Urinary bladder (tissue), 4 donors: ENCODE data around the gene RIN2. TPM values are rescaled to one million over a fixed set of nuclear protein-coding genes. Genes with fewer than 3 reads are reported as not detected.
"Not testable (repeated sequence)": the region's sequence is repeated elsewhere in the genome, so short reads cannot be mapped to it uniquely, and the experiment has no call there.

Experiments
- DNase-seq: peaks from one replicate; pipeline ENCODE4 v3.0.0-alpha.2; 2015; ENCODE audit errors: extremely low spot score
- H3K27ac ChIP-seq: one replicate; pipeline ENCODE4 v1.5.1; 2013; ENCODE audit warnings: low read depth, mild to moderate bottlenecking, moderate library complexity
- H3K36me3 ChIP-seq: one replicate; pipeline ENCODE4 v1.6.1; 2013; ENCODE audit warnings: mild to moderate bottlenecking, moderate library complexity; ENCODE audit not compliant: insufficient read depth
- H3K4me1 ChIP-seq: one replicate; pipeline ENCODE4 v1.6.1; 2013; ENCODE audit warnings: mild to moderate bottlenecking, moderate library complexity; ENCODE audit not compliant: insufficient read depth
- H3K4me3 ChIP-seq: one replicate; pipeline ENCODE4 v1.5.1; 2013; ENCODE audit warnings: low read depth, low read length
- WGBS: extraction: QIAGEN DNeasy Blood & Tissue Kit; methylation state at CpG from one replicate; pipeline ENCODE4 v1.1.7; 2013; 5-methylcytosine and 5-hydroxymethylcytosine counted together
- polyA plus RNA-seq: library from polyadenylated mRNA; stranded (reverse); fragments of 200-250 nt; gene quantifications from one replicate; pipeline ENCODE4 v1.2.3, GENCODE V29; 2013
- total RNA-seq: library from RNA; depleted of rRNA; stranded (reverse); fragments of >200 nt; gene quantifications from one replicate; pipeline ENCODE4 v1.2.3, GENCODE V29; 2014
- donor health status: healthy with polysubstance abuse.
- donor health status: healthy.

RIN2 gene
- total and polyA plus RNA-seq, 2 donors, result 19.5 to 45.5 TPM

DNA sequence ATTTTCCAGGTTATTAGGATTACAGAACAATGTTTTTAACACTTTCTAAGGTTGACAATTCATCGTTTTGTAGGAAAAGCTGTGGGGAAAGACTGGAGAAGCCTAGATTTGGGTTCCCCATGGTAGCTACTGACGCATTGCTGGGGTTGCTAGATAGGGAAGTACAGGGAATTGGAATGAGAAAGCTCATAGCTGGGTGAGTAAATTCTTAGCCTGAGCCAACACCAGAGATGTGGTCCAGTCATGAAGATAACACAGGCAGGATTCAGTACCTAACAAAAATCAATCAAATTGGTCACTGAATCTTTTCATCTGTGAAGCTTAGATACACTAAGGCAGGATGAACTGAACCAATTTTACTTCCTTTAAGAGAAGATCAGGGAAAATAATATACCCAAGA is 35.7 kb downstream of the RIN2 start:
- DNase-seq, result no peak
- Histone ChIP-seq H3K4me3 (no peak overlapping the region), H3K4me1 (no peaks in the 10 kb centered on the region), H3K27ac (no peak overlapping the region), H3K36me3 (no peaks in the 10 kb centered on the region)
- WGBS, result 97% methylated on average over 2 of the region's 2 CpGs

DNA sequence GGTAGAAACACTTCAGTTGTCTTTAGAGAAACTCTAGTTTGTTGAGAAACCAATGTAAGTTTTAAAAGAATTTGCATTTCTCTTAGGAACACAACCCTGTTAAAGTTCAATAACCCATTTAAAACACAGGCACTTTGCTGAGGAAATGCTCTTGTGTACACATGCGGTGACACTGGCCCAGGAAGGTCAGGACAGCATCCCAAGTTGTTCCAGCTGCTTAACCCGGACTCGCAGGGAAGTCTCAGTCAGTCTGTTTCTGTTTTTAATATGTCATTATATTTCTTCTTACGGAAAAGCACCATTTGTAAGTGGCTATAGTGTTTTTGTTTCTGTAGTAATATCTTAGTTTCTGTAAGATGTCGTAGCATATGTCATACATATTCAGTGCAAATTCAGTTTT is 36.9 kb downstream of the RIN2 start:
- DNase-seq, result no peak
- H3K36me3 ChIP-seq, result no peaks in the 10 kb centered on the region
- H3K4me1 ChIP-seq, result no peaks in the 10 kb centered on the region
- no peak overlapping the region for H3K27ac ChIP-seq
- no peak overlapping the region for H3K4me3 ChIP-seq
- 51% methylated on average over 5 of the region's 5 CpGs for WGBS

DNA sequence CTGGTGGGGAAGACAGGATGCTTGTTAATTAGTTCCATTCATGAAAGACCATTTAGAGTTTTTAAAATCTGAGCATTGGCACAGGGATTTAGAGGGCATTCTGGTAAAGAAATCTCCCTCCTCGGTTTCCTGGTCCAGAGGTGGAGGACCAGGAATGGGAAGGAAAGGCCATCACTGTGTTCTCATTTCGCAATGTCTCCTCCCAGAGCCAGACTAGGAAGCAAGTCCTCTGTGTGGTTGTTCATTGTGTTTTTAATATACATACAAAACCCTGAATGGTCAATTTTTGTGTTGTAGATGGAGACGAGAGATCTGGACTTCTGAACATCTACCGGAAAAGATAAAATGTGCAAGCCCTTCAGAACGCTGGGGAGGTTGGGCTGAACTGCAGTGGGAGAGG is 41.3 kb downstream of the RIN2 start:
- WGBS, result 91% methylated on average over 5 of the region's 5 CpGs
- no peak overlapping the region for H3K4me3 ChIP-seq
- DNase-seq, result no peak
- H3K36me3 ChIP-seq, result no peaks in the 10 kb centered on the region
- no peaks in the 10 kb centered on the region for H3K4me1 ChIP-seq
- no peak overlapping the region for H3K27ac ChIP-seq

DNA sequence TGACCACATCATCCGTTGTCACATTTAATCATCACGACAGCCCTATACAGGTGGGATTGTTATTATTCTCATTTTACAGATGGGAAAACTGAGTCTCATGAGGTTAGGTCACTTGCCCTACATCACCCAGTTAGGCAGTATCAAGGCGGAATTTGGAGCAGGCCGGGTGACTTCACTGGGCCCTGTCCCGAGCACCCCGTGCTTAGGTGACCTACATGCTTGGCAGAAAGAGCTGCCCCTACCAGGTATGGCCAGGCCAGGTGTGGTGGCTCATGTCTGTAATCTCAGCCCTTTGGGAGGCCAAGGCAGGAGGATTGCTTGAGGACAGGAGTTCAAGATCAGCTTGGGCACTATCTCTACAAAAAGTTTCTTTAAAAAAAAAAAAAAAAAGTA is 44.0 kb downstream of the RIN2 start:
- 98% methylated on average over 6 of the region's 6 CpGs for WGBS
- H3K36me3 ChIP-seq, result no peaks in the 10 kb centered on the region
- H3K27ac ChIP-seq, result no peak overlapping the region
- H3K4me1 ChIP-seq, result no peaks in the 10 kb centered on the region
- H3K4me3 ChIP-seq, result no peak overlapping the region
- DNase-seq, result no peak

DNA sequence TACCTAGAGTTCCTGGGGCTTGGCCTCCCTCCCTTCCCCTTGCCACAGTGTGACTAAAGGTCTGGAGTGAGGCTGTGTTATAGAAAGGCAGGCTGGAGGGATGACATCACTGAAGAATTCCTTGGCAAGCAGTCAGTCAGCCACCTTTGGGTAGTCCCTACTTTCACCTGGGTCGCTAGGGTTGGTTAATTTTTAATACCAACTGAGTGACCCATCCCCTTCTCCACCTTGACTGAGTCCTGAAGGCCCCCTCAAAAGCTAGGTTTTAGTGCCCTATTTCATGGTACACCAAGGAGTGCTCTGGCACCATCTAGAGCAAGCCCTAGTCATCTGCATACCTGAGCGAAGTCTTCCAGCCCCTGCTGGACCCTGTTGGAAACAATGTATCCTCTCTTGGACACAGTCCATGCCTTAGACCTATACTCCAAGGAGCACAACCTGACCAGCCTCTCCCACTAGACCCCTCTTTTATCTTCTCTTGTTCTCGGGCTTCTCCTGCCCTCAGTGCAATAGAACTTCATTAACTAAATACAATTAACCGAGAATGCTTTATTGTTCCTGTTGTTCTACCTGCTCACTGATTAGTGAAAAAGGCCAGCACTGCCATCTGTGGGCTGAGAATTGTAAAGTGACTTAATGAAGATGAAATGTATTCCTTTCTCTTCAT is 44.6 kb downstream of the RIN2 start:
- H3K27ac ChIP-seq, result no peak overlapping the region
- DNase-seq, result no peak
- WGBS, result 92% methylated on average over 4 of the region's 4 CpGs
- H3K4me1 ChIP-seq, result no peaks in the 10 kb centered on the region
- H3K4me3 ChIP-seq, result no peak overlapping the region
- no peaks in the 10 kb centered on the region for H3K36me3 ChIP-seq

DNA sequence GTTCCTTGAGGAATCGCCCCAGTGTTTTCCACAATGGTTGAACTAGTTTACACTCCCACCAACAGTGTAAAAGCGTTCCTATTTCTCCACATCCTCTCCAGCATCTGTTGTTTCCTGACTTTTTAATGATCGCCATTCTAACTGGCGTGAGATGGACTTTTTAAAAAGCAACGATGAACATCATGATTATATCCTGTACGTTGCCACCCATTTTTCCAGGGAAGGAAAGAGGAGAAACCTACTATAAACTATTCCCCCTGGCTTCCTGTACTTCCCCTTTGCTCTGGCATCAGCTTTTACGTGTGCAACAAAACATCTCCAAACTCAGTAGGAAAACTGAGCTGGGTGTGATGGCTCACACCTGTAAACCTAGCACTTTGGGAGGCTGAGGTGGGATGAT is 48.2 kb downstream of the RIN2 start:
- not testable (repeated sequence) for DNase-seq, H3K36me3 ChIP-seq, H3K4me1 ChIP-seq, H3K27ac ChIP-seq, H3K4me3 ChIP-seq
- 76% methylated on average over 7 of the region's 7 CpGs for WGBS

DNA sequence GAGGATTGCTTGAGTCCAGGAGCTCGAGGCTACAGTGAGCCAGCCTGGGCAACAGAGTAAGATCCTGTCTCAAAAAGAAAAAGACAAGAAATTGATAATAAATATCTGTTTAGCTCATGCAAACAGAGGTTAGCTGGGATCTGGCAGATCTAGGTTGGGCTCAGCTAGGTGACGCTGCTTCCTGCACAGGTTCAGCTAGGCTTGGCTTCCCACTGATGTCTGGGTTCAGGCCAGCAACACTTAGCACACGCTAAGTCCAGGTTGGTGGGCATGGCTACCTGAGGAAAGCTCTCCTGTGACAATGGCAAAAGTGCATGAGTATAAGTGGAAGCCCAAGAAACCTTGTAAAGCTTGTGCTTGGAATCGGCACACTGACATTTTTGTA is 48.7 kb downstream of the RIN2 start:
- 76% methylated on average over 4 of the region's 4 CpGs for WGBS
- H3K27ac ChIP-seq, result no peak overlapping the region
- DNase-seq, result no peak
- H3K4me1 ChIP-seq, result peaks cover 2% of the 10 kb centered on the region
- no peaks in the 10 kb centered on the region for H3K36me3 ChIP-seq
- H3K4me3 ChIP-seq, result no peak overlapping the region

DNA sequence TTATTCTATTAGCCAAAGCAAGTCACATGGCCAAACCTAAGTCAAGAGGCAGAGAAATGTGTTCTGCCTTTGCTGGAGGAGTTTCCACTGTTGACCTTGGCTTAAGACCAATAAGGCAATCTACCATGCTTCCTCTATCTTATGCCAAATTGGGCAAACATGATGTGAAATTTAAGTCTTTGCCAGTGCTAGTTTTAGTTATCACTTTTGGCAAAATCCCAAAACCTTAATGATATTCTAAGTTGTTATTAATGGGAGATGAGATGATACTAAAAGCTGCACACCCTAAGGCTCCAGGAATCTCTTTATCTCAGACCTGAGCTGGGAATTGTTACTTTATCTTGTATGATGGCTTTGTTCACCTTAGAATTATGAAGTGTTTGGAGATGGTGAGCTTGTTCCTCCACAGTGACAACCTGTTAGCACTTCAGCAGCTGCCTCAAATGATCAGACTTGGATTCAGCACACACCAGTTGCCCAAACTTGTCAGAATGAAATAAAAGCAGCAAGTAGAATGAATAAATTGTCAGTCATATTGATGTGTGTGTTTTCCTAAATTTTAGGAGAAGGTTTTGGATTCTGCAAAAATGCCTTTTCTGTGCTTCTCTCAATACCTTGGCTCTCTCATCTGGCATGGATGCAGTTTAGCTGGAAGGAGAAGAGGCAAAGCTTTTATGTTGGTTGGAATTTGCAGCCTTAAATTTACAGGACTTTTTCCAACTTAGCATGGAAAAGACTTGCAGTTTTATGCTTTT is 49.3 kb downstream of the RIN2 start:
- Histone ChIP-seq H3K27ac (no peak overlapping the region), H3K36me3 (no peaks in the 10 kb centered on the region), H3K4me1 (peaks cover 2% of the 10 kb centered on the region), H3K4me3 (no peak overlapping the region)
- DNase-seq, result no peak
